Cardiac muscle cell (in vitro differentiated cells and primary cell): ENCODE results near the gene MEGF9. TPM values are rescaled to one million over a fixed set of nuclear protein-coding genes. Genes with fewer than 3 reads are reported as not detected.
A peak's percentile ranks its signal among the peaks of the same experiment; 100 is the strongest.

Experiments used
- DNase-seq, 2 donors: peaks; one replicate each; pipeline versions ENCODE4 v3.0.0 to v3.0.0-alpha.2; 2010 to 2017; ENCODE audit warnings: low read depth in 1 of 2, low spot score in 1 of 2
- H3K27ac ChIP-seq: fragments of 200-600 bp; sonication (generic); 2 replicates; pipeline ENCODE4 v1.5.1; 2016
- H3K27me3 ChIP-seq: fragments of 200-600 bp; sonication (generic); 2 replicates; pipeline ENCODE4 v1.6.0; 2016; ENCODE audit warnings: control low read depth
- H3K36me3 ChIP-seq: fragments of 200-600 bp; sonication (generic); 2 replicates; pipeline ENCODE4 v1.5.1; 2016; ENCODE audit warnings: control low read depth
- H3K4me1 ChIP-seq: fragments of 200-600 bp; sonication (generic); 2 replicates; pipeline ENCODE4 v1.8.1; 2017; ENCODE audit warnings: low read depth, mild to moderate bottlenecking, mixed run types
- H3K4me3 ChIP-seq: fragments of 200-600 bp; sonication (generic); 2 replicates; pipeline ENCODE4 v1.5.1; 2016; ENCODE audit warnings: mild to moderate bottlenecking
- H3K9me3 ChIP-seq: fragments of 200-600 bp; sonication (generic); 2 replicates; pipeline ENCODE4 v1.5.1; 2017; ENCODE audit warnings: low read depth, mild to moderate bottlenecking, control low read depth
- polyA plus RNA-seq: library from polyadenylated mRNA; unstranded; fragments of >200 nt; fragmentation: Nextera tagmentation; extraction: Ambion mirVana; gene quantifications from 2 replicates; pipeline ENCODE4 v1.2.1, GENCODE V29; 2016
- total RNA-seq: library from RNA; depleted of rRNA; stranded (reverse); fragments of >200 nt; gene quantifications from 2 replicates; pipeline ENCODE4 v1.2.3, GENCODE V29; 2016
- TF ChIP-seq, protein P1 (sequence below): IDR thresholded peaks from 2 replicates; pipeline ENCODE4 v1.5.1; 2012; ENCODE audit warnings: low read depth, mild to moderate bottlenecking, low read length

MEGF9 gene
- total and polyA plus RNA-seq, 2 experiments from 2014 or later: 0.60 to 1.8 TPM

GRCh38 chr9:120736881-120737280 is 22.6 kb upstream of the MEGF9 start:
- H3K4me1 ChIP-seq: peaks cover 4% of the 10 kb centered on the region
- no peaks in the 10 kb centered on the region for H3K36me3 ChIP-seq
- TF ChIP-seq, protein P1, sequence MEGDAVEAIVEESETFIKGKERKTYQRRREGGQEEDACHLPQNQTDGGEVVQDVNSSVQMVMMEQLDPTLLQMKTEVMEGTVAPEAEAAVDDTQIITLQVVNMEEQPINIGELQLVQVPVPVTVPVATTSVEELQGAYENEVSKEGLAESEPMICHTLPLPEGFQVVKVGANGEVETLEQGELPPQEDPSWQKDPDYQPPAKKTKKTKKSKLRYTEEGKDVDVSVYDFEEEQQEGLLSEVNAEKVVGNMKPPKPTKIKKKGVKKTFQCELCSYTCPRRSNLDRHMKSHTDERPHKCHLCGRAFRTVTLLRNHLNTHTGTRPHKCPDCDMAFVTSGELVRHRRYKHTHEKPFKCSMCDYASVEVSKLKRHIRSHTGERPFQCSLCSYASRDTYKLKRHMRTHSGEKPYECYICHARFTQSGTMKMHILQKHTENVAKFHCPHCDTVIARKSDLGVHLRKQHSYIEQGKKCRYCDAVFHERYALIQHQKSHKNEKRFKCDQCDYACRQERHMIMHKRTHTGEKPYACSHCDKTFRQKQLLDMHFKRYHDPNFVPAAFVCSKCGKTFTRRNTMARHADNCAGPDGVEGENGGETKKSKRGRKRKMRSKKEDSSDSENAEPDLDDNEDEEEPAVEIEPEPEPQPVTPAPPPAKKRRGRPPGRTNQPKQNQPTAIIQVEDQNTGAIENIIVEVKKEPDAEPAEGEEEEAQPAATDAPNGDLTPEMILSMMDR: no peak
- no peak overlapping the region for H3K27ac ChIP-seq
- no peaks in the 10 kb centered on the region for H3K9me3 ChIP-seq
- H3K4me3 ChIP-seq: no peak overlapping the region
- DNase-seq: no peak
- H3K27me3 ChIP-seq: no peaks in the 10 kb centered on the region

DNA sequence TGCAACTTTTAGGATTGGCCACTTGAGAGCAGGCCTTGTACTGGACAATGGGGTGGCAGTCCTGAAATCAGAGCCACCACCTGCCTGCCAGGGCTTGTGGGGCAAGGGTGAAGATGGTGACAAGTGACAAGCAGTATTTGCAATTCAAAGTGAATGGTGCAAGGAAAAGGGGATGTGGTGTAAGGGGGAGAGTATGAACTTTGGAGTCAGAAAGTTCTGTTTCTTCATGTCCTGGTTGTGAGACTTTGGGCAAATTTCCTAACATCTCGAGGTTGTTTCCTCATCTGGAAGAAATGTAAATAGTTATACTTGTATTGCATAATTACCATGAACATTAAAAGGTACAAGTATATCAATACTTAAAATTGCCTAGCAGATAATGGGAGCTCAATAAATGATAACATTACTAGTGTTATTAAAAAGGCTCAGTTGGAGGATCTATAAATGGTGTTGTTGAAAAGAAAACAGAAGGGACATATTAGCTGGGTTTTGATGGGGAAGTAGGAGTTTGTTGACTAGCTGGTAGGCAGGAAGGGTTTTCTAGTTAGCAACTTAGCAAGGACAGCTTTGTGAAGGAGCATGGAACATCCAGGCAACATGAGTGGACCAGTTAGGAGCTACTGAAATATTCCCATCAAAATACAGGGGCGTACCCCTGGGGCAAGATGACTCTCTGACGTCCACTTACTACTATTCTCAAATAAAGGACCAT is 21.3 kb upstream of the MEGF9 start:
- TF ChIP-seq, protein P1: no peak
- Histone ChIP-seq H3K27me3 (no peaks in the 10 kb centered on the region), H3K4me1 (peaks cover 4% of the 10 kb centered on the region), H3K4me3 (no peak overlapping the region), H3K36me3 (no peaks in the 10 kb centered on the region), H3K9me3 (no peaks in the 10 kb centered on the region), H3K27ac (no peak overlapping the region)
- peak in 1 of 2 donors; percentile 79 for DNase-seq

GRCh38 chr9:120734607-120735410 is 20.5 kb upstream of the MEGF9 start:
- Histone ChIP-seq H3K9me3 (no peaks in the 10 kb centered on the region), H3K4me1 (peaks cover 4% of the 10 kb centered on the region), H3K4me3 (no peak overlapping the region), H3K36me3 (no peaks in the 10 kb centered on the region), H3K27ac (no peak overlapping the region), H3K27me3 (no peaks in the 10 kb centered on the region)
- peak; percentile 39 to 63 for DNase-seq
- TF ChIP-seq, protein P1: no peak

GRCh38 chr9:120733190-120733589 is 18.9 kb upstream of the MEGF9 start:
- Histone ChIP-seq H3K4me3 (no peak overlapping the region), H3K9me3 (no peaks in the 10 kb centered on the region), H3K4me1 (peaks cover 4% of the 10 kb centered on the region), H3K36me3 (no peaks in the 10 kb centered on the region), H3K27ac (peak overlapping the region; percentile 22), H3K27me3 (no peaks in the 10 kb centered on the region)
- TF ChIP-seq, protein P1: no peak
- DNase-seq: peak; percentile 67 to 91

DNA sequence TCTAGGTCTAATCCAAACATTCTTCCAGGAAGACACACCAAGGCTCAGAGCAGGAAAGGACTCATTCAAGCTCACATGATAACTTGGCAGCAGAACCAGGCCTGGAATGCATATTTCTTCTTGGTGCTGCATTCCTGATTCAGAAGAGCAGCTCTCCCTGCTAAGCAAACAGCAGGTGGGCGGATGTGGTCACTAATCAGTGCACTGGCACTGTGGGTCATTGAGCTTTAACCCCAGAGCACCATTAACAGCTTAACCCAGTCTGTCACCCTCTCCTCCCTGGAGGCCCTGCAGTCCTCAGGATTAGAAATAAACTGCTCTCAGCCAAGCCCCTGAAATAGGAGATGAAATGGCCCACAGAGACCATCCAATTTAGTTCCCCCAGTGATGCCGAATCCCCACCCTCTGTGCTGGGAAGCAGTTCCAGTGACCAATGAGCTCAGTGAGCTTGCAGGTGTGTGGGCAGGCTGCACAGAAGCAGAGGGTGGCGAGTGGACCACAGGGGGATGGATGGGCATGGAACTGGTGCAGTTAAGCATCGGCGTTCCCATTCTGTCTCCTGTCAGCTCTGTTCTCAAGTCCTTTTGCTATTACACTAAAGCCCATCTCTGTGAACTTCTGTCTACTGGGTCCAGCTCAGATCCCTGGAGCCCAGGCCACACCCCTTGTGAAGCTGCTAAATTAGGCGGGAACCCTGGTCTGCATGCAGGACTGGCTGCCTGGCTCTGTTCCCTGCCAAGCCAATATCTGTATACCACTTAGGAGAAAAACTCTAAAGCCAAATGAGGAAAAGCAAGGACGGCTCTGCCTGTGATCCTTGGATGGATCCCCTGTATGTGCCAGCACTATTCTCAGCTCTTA is 16.6 kb upstream of the MEGF9 start:
- H3K36me3 ChIP-seq: no peaks in the 10 kb centered on the region
- DNase-seq: peak in 1 of 2 donors; percentile 84
- H3K4me1 ChIP-seq: peaks cover 4% of the 10 kb centered on the region
- H3K27ac ChIP-seq: no peak overlapping the region
- TF ChIP-seq, protein P1: no peak
- no peaks in the 10 kb centered on the region for H3K9me3 ChIP-seq
- no peaks in the 10 kb centered on the region for H3K27me3 ChIP-seq
- no peak overlapping the region for H3K4me3 ChIP-seq
